Measurements from ENCODE around the gene SLC13A1.
"Not testable (repeated sequence)": the region's sequence is repeated elsewhere in the genome, so short reads cannot be mapped to it uniquely, and the experiment has no call there.

GRCh38 chr7:123086910-123087309 is 112.9 kb downstream of the SLC13A1 start:
- TF ChIP-seq CTCF, POLR2A, POLR2AphosphoS5 (IDR thresholded peaks at IDR 0.05): not testable (repeated sequence)

Measured in prostate gland (tissue), 2 donors.